MM.1S (cell line): ENCODE results near the gene CYTH1.

ENCODE experiments used
- CTCF ChIP-seq: fragments of 300-600 bp; sonication (generic); IDR thresholded peaks from 2 replicates; pipeline ENCODE4 v1.5.1; 2016; ENCODE audit warnings: antibody characterized with exemption, low read length, mixed read lengths
- EZH2 ChIP-seq: fragments of 300-600 bp; sonication (generic); optimal IDR thresholded peaks from 2 replicates; pipeline ENCODE3; 2017; ENCODE audit warnings: low read depth, mild to moderate bottlenecking, antibody characterized with exemption, low read length, mixed read lengths

- TF ChIP-seq CTCF (no peak), EZH2 (no peak)
Observed at GRCh38 chr17:78763561-78763960, 18.5 kb downstream of the CYTH1 start.
